Naive thymus-derived CD4-positive, alpha-beta T cell (primary cell): Measurements from ENCODE around the gene RECK. TPM values are rescaled to one million over a fixed set of nuclear protein-coding genes. Genes with fewer than 3 reads are reported as not detected.
A peak's percentile ranks its signal among the peaks of the same experiment; 100 is the strongest.

Experiments
- ATAC-seq: fragments of 150-1000 bp; cut with Tn5 transposase; 2 replicates; pipeline ENCODE4 v1.10.0; 2021; ENCODE audit warnings: mild to moderate bottlenecking, moderate library complexity
- CTCF ChIA-PET: fragments of 350-600 bp; sonication (Branson Sonifier 250); formaldehyde crosslinking; loops from one replicate; lab custom pipeline; 2021; ENCODE audit warnings: antibody characterized with exemption; lab: Charles Lee
- POLR2A ChIA-PET: fragments of 350-600 bp; sonication (Branson Sonifier 250); formaldehyde crosslinking; loops from one replicate; lab custom pipeline; 2021; ENCODE audit warnings: antibody characterized with exemption, inconsistent platforms; lab: Charles Lee
- DNase-seq, 9 donors: peaks; one replicate each; pipeline versions ENCODE4 v3.0.0 to v3.0.0-alpha.2; 2020 to 2022; ENCODE audit warnings: mixed read lengths in 1 of 9
- H3K27ac ChIP-seq: one replicate; pipeline ENCODE4 v1.7.0; 2013; ENCODE audit warnings: mild to moderate bottlenecking, low read depth, low read length, moderate library complexity
- H3K27me3 ChIP-seq, 2 donors: one replicate each; pipeline ENCODE4 v1.7.0; 2013; ENCODE audit warnings: low read length in 2 of 2, mild to moderate bottlenecking in 2 of 2, moderate library complexity in 2 of 2; ENCODE audit not compliant: control insufficient read depth in 2 of 2, insufficient read depth in 2 of 2
- H3K36me3 ChIP-seq, 3 experiments: 1 replicate in 2 of 3; 2 replicates in 1 of 3; pipeline ENCODE4 v1.7.0; 2013; ENCODE audit warnings: low read length in 3 of 3, mild to moderate bottlenecking in 3 of 3, moderate library complexity in 1 of 3; ENCODE audit not compliant: insufficient read depth in 3 of 3, control insufficient read depth in 2 of 3
- H3K4me1 ChIP-seq, 2 donors: one replicate each; pipeline ENCODE4 v1.7.0; 2013; ENCODE audit warnings: low read length in 2 of 2, mild to moderate bottlenecking in 2 of 2, moderate library complexity in 1 of 2; ENCODE audit not compliant: control insufficient read depth in 2 of 2, insufficient read depth in 2 of 2
- H3K4me3 ChIP-seq: 2 replicates; pipeline ENCODE4 v1.7.0; 2013; ENCODE audit warnings: mild to moderate bottlenecking, low read length
- H3K9me3 ChIP-seq, 3 experiments: 1 replicate in 2 of 3; 2 replicates in 1 of 3; pipeline ENCODE4 v1.7.0; 2013; ENCODE audit warnings: low read length in 3 of 3; ENCODE audit not compliant: control insufficient read depth in 2 of 3
- H3K27ac Mint-ChIP-seq, 9 donors: one replicate each; pipeline ENCODE4 v1.8.0; 2020 to 2022; ENCODE audit warnings: mixed read lengths in 9 of 9, mild to moderate bottlenecking in 8 of 9, moderate library complexity in 5 of 9, inconsistent platforms in 2 of 9
- H3K27me3 Mint-ChIP-seq, 5 donors: one replicate each; pipeline ENCODE4 v1.8.0; 2021 to 2022; ENCODE audit warnings: mixed read lengths in 5 of 5, mild to moderate bottlenecking in 1 of 5
- H3K36me3 Mint-ChIP-seq, 5 donors: one replicate each; pipeline ENCODE4 v1.8.0; 2020 to 2022; ENCODE audit warnings: mixed read lengths in 5 of 5, mild to moderate bottlenecking in 3 of 5, inconsistent platforms in 1 of 5
- H3K4me1 Mint-ChIP-seq, 7 donors: one replicate each; pipeline ENCODE4 v1.8.0; 2020 to 2022; ENCODE audit warnings: mixed read lengths in 7 of 7, mild to moderate bottlenecking in 3 of 7, inconsistent platforms in 1 of 7
- H3K4me3 Mint-ChIP-seq, 10 donors: one replicate each; pipeline ENCODE4 v1.8.0; 2020 to 2022; ENCODE audit warnings: mild to moderate bottlenecking in 10 of 10, mixed read lengths in 10 of 10, moderate library complexity in 6 of 10, inconsistent platforms in 2 of 10
- H3K9me3 Mint-ChIP-seq, 11 donors: one replicate each; pipeline ENCODE4 v1.8.0; 2020 to 2022; ENCODE audit warnings: mixed read lengths in 11 of 11, mild to moderate bottlenecking in 4 of 11, inconsistent platforms in 1 of 11, moderate library complexity in 1 of 11
- intact Hi-C, 2 donors: fragments of 100-400 bp; cut with micrococcal nuclease; formaldehyde crosslinking; loops; one replicate each; pipeline ENCODE4 v1.15.1; 2023
- polyA plus RNA-seq, 2 donors: library from polyadenylated mRNA; unstranded; fragments of 300-500 nt; fragmentation: Illumina TruSeq; gene quantifications; one replicate each; pipeline ENCODE4 v1.2.3, GENCODE V29; 2021
- total RNA-seq, 6 experiments: library from RNA in 5 of 6; stranded (reverse) in 5 of 6; gene quantifications; 1 replicate in 5 of 6; 2 replicates in 1 of 6; pipeline ENCODE4 v1.2.3 and lab custom pipeline; 2021 to 2026

The RECK gene
- total and polyA plus RNA-seq, 7 experiments from 2014 or later: 7.4 to 26.2 (median 13.9) TPM

- Mint-ChIP-seq H3K36me3 (peaks cover 0 to 19% (median 5%) of the 10 kb centered on the region in 5 donors), H3K27ac (peak overlapping the region in 3 of 9 donors; percentile 39 to 45 (median 41)), H3K27me3 (peaks cover 0 to 11% (median 0%) of the 10 kb centered on the region in 5 donors), H3K9me3 (no peaks in the 10 kb centered on the region), H3K4me3 (no peak overlapping the region), H3K4me1 (peaks cover 4 to 25% (median 9%) of the 10 kb centered on the region in 7 donors)
- ChIA-PET POLR2A (interaction anchor here (0.8 to 1.6 kb wide), 8 partner anchors 9 to 129 kb away, joined by 3 to 6 read pairs (median 4); no protein-coding TSS in a partner anchor), CTCF (interaction anchor here (0.9 to 9.8 kb wide), 7 partner anchors 10 to 564 kb away, joined by 3 to 270 read pairs (median 3); no protein-coding TSS in a partner anchor)
- intact Hi-C loops: no loop called here
- ATAC-seq: no peak
- Histone ChIP-seq H3K27ac (no peak overlapping the region), H3K9me3 (no peaks in the 10 kb centered on the region), H3K27me3 (no peaks in the 10 kb centered on the region), H3K36me3 (no peaks in the 10 kb centered on the region), H3K4me3 (no peak overlapping the region), H3K4me1 (peaks cover 0 to 3% of the 10 kb centered on the region in 2 donors)
- no peak for DNase-seq
These were observed 127.7 kb downstream of the RECK start for GRCh38 chr9:36164372-36164771.

DNA sequence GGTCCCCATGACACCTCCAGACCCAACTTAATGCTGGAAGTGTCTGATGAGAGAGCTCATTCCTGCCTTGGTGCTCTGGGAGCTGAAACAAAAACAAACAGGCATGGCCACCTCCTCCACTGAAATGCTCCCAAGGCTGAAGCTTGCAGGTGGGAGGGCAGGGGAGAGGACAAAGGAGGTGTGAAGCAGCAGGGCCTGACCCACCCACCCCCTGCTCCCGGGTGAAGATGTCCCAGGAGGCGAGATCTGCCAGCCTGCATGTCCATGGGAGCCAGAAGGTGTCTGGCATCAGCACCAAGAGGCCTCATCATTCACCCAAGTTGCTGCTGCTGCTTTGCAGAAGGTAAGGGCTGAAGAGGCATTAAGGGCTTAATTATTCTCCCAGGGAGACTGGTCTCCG is 128.3 kb downstream of the RECK start:
- intact Hi-C loops: loop anchor here in 1 of 2 donors (5.0 kb wide), 2 partner anchors 43 to 128 kb away; partner anchors contain the start of gene RECK
- no peaks in the 10 kb centered on the region for H3K9me3 ChIP-seq
- peaks cover 0 to 17% (median 5%) of the 10 kb centered on the region in 5 donors for H3K36me3 Mint-ChIP-seq
- H3K36me3 ChIP-seq: no peaks in the 10 kb centered on the region
- no peaks in the 10 kb centered on the region for H3K9me3 Mint-ChIP-seq
- no peak overlapping the region for H3K4me3 ChIP-seq
- no peaks in the 10 kb centered on the region for H3K27me3 ChIP-seq
- POLR2A ChIA-PET: interaction anchor here (0.9 to 1.5 kb wide), 4 partner anchors 9 to 25 kb away, joined by 3 to 5 read pairs (median 4); no protein-coding TSS in a partner anchor
- peaks cover 0 to 3% of the 10 kb centered on the region in 2 donors for H3K4me1 ChIP-seq
- DNase-seq (no peak), ATAC-seq (no peak)
- H3K4me1 Mint-ChIP-seq: peaks cover 4 to 25% (median 9%) of the 10 kb centered on the region in 7 donors
- H3K27ac ChIP-seq: no peak overlapping the region
- H3K27ac Mint-ChIP-seq: peak overlapping the region in 2 of 9 donors; percentile 38 to 62
- peaks cover 0 to 14% (median 0%) of the 10 kb centered on the region in 5 donors for H3K27me3 Mint-ChIP-seq
- CTCF ChIA-PET: interaction anchor here (0.9 to 9.8 kb wide), 7 partner anchors 13 to 564 kb away, joined by 3 to 270 read pairs (median 3); no protein-coding TSS in a partner anchor
- H3K4me3 Mint-ChIP-seq: peak overlapping the region in 8 of 10 donors; percentile 10 to 65 (median 35)

GRCh38 chr9:36165826-36166167 is 129.1 kb downstream of the RECK start:
- H3K9me3 Mint-ChIP-seq: no peaks in the 10 kb centered on the region
- no peak overlapping the region for H3K27ac ChIP-seq
- peaks cover 4 to 22% (median 7%) of the 10 kb centered on the region in 7 donors for H3K4me1 Mint-ChIP-seq
- H3K4me1 ChIP-seq: peaks cover 0 to 3% of the 10 kb centered on the region in 2 donors
- no peaks in the 10 kb centered on the region for H3K36me3 ChIP-seq
- H3K36me3 Mint-ChIP-seq: peaks cover 0 to 12% (median 5%) of the 10 kb centered on the region in 5 donors
- H3K27me3 ChIP-seq: no peaks in the 10 kb centered on the region
- H3K4me3 ChIP-seq: no peak overlapping the region
- peak overlapping the region in 1 of 9 donors; percentile 85 for H3K27ac Mint-ChIP-seq
- ChIA-PET CTCF (interaction anchor here (0.7 to 9.8 kb wide), 6 partner anchors 21 to 85 kb away, joined by 3 to 270 read pairs (median 4); partner anchors contain the start of gene GLIPR2), POLR2A (interaction anchor here (0.8 to 1.5 kb wide), 2 partner anchors 26 to 29 kb away, joined by 3 read pairs; partner anchors contain the start of gene GLIPR2)
- ATAC-seq (no peak), DNase-seq (no peak)
- H3K9me3 ChIP-seq: no peaks in the 10 kb centered on the region
- H3K4me3 Mint-ChIP-seq: peak overlapping the region in 4 of 10 donors; percentile 18 to 65 (median 40)
- peaks cover 0 to 14% (median 0%) of the 10 kb centered on the region in 5 donors for H3K27me3 Mint-ChIP-seq
- intact Hi-C loops: loop anchor here (1.0 to 5.0 kb wide), 9 partner anchors 13 to 210 kb away; partner anchors contain the start of genes GLIPR2 (in 2 of the 2), CLTA (in 1 of the 2) and RECK (in 1 of the 2)

DNA sequence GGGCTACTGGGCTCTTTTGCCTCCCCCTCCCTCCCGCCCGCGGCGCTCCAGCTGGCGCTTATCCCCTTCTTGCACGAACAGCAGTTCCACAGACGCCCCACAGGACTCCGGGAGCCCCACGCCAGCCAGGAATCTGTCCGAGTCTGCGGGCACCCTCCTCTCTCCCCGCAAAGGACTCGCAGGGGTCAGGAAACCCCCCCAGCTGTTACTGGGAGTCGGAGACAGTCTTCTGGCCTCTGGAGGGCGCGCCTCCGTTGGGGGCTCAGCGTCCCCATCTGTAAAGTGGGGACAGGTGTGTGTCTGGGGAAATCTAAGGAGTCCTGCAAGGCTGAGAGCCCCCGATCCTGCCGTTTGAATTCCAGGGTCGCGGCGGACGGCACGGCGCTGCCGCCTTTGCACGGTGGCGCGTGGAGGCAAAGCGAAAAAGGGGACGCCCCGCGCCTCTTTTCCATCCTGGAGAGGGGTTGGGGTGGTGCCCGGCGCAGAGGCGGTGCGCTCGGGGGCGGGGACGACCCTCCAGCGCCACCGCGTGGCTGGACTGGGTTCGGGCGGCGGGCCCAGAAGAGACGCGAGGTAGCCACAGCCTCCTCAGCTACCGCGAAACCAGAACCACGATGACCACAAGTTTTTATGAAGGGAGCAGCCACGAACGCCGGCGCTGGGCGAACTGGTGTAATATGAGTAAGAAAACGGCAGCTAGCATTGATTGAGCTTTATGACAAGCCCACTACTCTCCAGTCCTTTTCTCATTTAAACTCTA is 129.6 kb downstream of the RECK start:
- Mint-ChIP-seq H3K36me3 (peaks cover 0 to 9% (median 4%) of the 10 kb centered on the region in 5 donors), H3K4me1 (peaks cover 2 to 17% (median 6%) of the 10 kb centered on the region in 7 donors), H3K4me3 (peak overlapping the region; percentile 60 to 78 (median 70)), H3K27me3 (peaks cover 0 to 14% (median 0%) of the 10 kb centered on the region in 5 donors), H3K27ac (peak overlapping the region; percentile 47 to 69 (median 56)), H3K9me3 (no peaks in the 10 kb centered on the region)
- H3K27ac ChIP-seq: no peak overlapping the region
- H3K4me3 ChIP-seq: peak overlapping the region; percentile 64
- ATAC-seq: peak; percentile 99
- DNase-seq: peak; percentile 57 to 92 (median 76)
- peaks cover 0 to 3% of the 10 kb centered on the region in 2 donors for H3K4me1 ChIP-seq
- no peaks in the 10 kb centered on the region for H3K9me3 ChIP-seq
- H3K27me3 ChIP-seq: no peaks in the 10 kb centered on the region
- intact Hi-C loops: loop anchor here (1.0 to 5.0 kb wide), 9 partner anchors 14 to 211 kb away; partner anchors contain the start of genes GLIPR2 (in 2 of the 2), CLTA (in 1 of the 2) and RECK (in 1 of the 2)
- no peaks in the 10 kb centered on the region for H3K36me3 ChIP-seq
- ChIA-PET POLR2A (interaction anchor here (0.8 to 1.1 kb wide), 2 partner anchors 30 to 63 kb away, joined by 3 to 6 read pairs; partner anchors contain the start of gene GLIPR2), CTCF (interaction anchor here (0.5 to 9.8 kb wide), 21 partner anchors 10 to 1648 kb away, joined by 3 to 270 read pairs (median 4); partner anchors contain the start of genes CLTA and GLIPR2)

DNA sequence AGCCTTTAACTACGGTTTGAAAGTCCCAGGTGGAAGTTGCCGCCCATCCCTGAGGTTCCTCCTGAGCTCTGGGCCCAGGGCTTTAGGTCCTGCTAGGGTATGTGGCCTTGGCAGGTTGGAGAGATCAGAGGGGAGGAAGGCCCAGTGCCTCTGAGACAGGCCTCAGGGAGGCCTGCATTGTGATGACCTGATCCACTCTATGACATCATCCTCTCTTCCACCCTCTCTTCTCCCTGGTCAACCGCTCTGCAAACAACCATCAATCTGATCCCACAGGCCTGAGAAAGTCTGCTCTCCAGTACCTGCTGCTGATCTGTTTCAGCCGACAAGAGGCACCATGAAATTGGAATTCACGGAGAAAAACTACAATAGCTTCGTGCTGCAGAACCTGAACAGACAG is 132.5 kb downstream of the RECK start, which contains the start of gene CCIN:
CCIN (plus strand) TSS at position 223 of the 400 bp plus-strand sequence; CDS start at position 338, 115 bp downstream.
- H3K4me3 Mint-ChIP-seq: peak within 1 kb of the TSS in 1 of 10 donors; percentile 22
- POLR2A ChIA-PET: interaction anchor here (1.2 kb wide), 1 partner anchor 17 kb away, joined by 3 read pairs; no protein-coding TSS in a partner anchor
- no peaks in the 10 kb centered on the region for H3K9me3 Mint-ChIP-seq
- DNase-seq (no peak), ATAC-seq (no peak)
- H3K27ac Mint-ChIP-seq: no peak within 1 kb of the TSS
- Histone ChIP-seq H3K4me3 (no peak within 1 kb of the TSS), H3K27ac (no peak within 1 kb of the TSS), H3K4me1 (peaks cover 0 to 3% of the 10 kb centered on the region in 2 donors), H3K36me3 (no peaks in the 10 kb centered on the region), H3K9me3 (no peaks in the 10 kb centered on the region), H3K27me3 (no peaks in the 10 kb centered on the region)
- intact Hi-C loops: loop anchor here in 1 of 2 donors (5.0 kb wide), 2 partner anchors 47 to 132 kb away; partner anchors contain the start of gene RECK
- no peaks in the 10 kb centered on the region for H3K36me3 Mint-ChIP-seq
- peaks cover 0 to 10% (median 6%) of the 10 kb centered on the region in 7 donors for H3K4me1 Mint-ChIP-seq
- H3K27me3 Mint-ChIP-seq: peaks cover 0 to 16% (median 0%) of the 10 kb centered on the region in 5 donors
- CTCF ChIA-PET: interaction anchor here (0.9 to 9.8 kb wide), 5 partner anchors 17 to 76 kb away, joined by 3 to 270 read pairs (median 4); no protein-coding TSS in a partner anchor
